H9 (cell line): ENCODE measurements around the gene CDC25B. TPM values are rescaled to one million over a fixed set of nuclear protein-coding genes. Genes with fewer than 3 reads are reported as not detected.
A peak's percentile ranks its signal among the peaks of the same experiment; 100 is the strongest.

Source experiments
- DNase-seq: peaks from one replicate; pipeline ENCODE4 v3.0.0-alpha.2; 2017
- H2AFZ ChIP-seq: one replicate; pipeline ENCODE4 v1.6.1; 2013; ENCODE audit warnings: mild to moderate bottlenecking, low read length, control low read depth, moderate library complexity
- H2AK5ac ChIP-seq: 2 replicates; pipeline ENCODE4 v1.6.1; 2013; ENCODE audit warnings: low read length, control low read depth, mixed read lengths; ENCODE audit not compliant: insufficient read length
- H2BK120ac ChIP-seq: one replicate; pipeline ENCODE4 v1.6.1; 2013; ENCODE audit warnings: low read depth, mild to moderate bottlenecking, low read length, control low read depth, inconsistent platforms; ENCODE audit not compliant: poor library complexity, severe bottlenecking
- H2BK12ac ChIP-seq: 2 replicates; pipeline ENCODE4 v1.6.1; 2013; ENCODE audit warnings: low read length, control low read depth, mixed read lengths, low read depth; ENCODE audit not compliant: insufficient read length
- H2BK15ac ChIP-seq: 2 replicates; pipeline ENCODE4 v1.6.1; 2013; ENCODE audit warnings: low read depth, low read length, control low read depth
- H2BK20ac ChIP-seq: one replicate; pipeline ENCODE4 v1.6.1; 2013; ENCODE audit warnings: low read depth, mild to moderate bottlenecking, low read length, control low read depth, inconsistent platforms; ENCODE audit not compliant: poor library complexity, severe bottlenecking
- H2BK5ac ChIP-seq: 2 replicates; pipeline ENCODE4 v1.6.1; 2013; ENCODE audit warnings: low read length, control low read depth, mixed read lengths; ENCODE audit not compliant: insufficient read length
- H3K14ac ChIP-seq: 2 replicates; pipeline ENCODE4 v1.6.1; 2013; ENCODE audit warnings: low read length, control low read depth; ENCODE audit not compliant: insufficient read depth
- H3K18ac ChIP-seq: 2 replicates; pipeline ENCODE4 v1.6.1; 2013; ENCODE audit warnings: low read depth, mild to moderate bottlenecking, mixed read lengths, low read length, control low read depth; ENCODE audit not compliant: insufficient read length
- H3K23ac ChIP-seq: 2 replicates; pipeline ENCODE4 v1.6.1; 2013; ENCODE audit warnings: low read length, control low read depth, mixed read lengths, low read depth; ENCODE audit not compliant: insufficient read length
- H3K23me2 ChIP-seq: 2 replicates; pipeline ENCODE4 v1.6.1; 2013; ENCODE audit warnings: low read depth, mild to moderate bottlenecking, mixed read lengths, low read length, control low read depth; ENCODE audit not compliant: insufficient read length, poor library complexity, severe bottlenecking
- H3K27ac ChIP-seq: 2 replicates; pipeline ENCODE4 v1.5.1; 2013; ENCODE audit warnings: low read length, control low read depth, mixed read lengths, low read depth; ENCODE audit not compliant: insufficient read length
- H3K27me3 ChIP-seq: 2 replicates; pipeline ENCODE4 v1.6.1; 2013; ENCODE audit warnings: low read length, control low read depth, inconsistent platforms; ENCODE audit not compliant: insufficient read depth
- H3K4ac ChIP-seq: 2 replicates; pipeline ENCODE4 v1.6.1; 2013; ENCODE audit warnings: low read depth, mild to moderate bottlenecking, control low read depth, inconsistent platforms, low read length, moderate library complexity
- H3K4me1 ChIP-seq: 2 replicates; pipeline ENCODE4 v1.6.1; 2013; ENCODE audit warnings: low read length, control low read depth, inconsistent platforms; ENCODE audit not compliant: insufficient read depth
- H3K4me2 ChIP-seq: 2 replicates; pipeline ENCODE4 v1.6.1; 2013; ENCODE audit warnings: low read length, control low read depth, mixed read lengths; ENCODE audit not compliant: insufficient read length, insufficient read depth
- H3K56ac ChIP-seq: 2 replicates; pipeline ENCODE4 v1.6.1; 2013; ENCODE audit warnings: low read depth, mild to moderate bottlenecking, mixed read lengths, low read length, control low read depth; ENCODE audit not compliant: insufficient read length
- H3K79me1 ChIP-seq: 2 replicates; pipeline ENCODE4 v1.6.1; 2013; ENCODE audit warnings: low read depth, mild to moderate bottlenecking, moderate library complexity, low read length, control low read depth, inconsistent platforms; ENCODE audit not compliant: insufficient read depth, poor library complexity, severe bottlenecking
- H3K79me2 ChIP-seq: 2 replicates; pipeline ENCODE4 v1.6.1; 2013; ENCODE audit warnings: low read length, control low read depth, inconsistent platforms; ENCODE audit not compliant: insufficient read depth
- H3K9ac ChIP-seq: 2 replicates; pipeline ENCODE4 v1.6.1; 2013; ENCODE audit warnings: low read length, control low read depth, mixed read lengths; ENCODE audit not compliant: insufficient read length; ENCODE audit errors: extremely low read depth
- H3K9me3 ChIP-seq: one replicate; pipeline ENCODE4 v1.6.1; 2013; ENCODE audit warnings: low read depth, low read length, inconsistent platforms; ENCODE audit not compliant: control insufficient read depth
- H3T11ph ChIP-seq: one replicate; pipeline ENCODE4 v1.6.1; 2013; ENCODE audit warnings: mild to moderate bottlenecking, low read length, control low read depth, inconsistent platforms
- H4K20me1 ChIP-seq: one replicate; pipeline ENCODE4 v1.6.1; 2013; ENCODE audit not compliant: control insufficient read depth, insufficient read length, insufficient read depth
- H4K5ac ChIP-seq: 2 replicates; pipeline ENCODE4 v1.6.1; 2013; ENCODE audit warnings: low read depth, mild to moderate bottlenecking, mixed read lengths, low read length, control low read depth; ENCODE audit not compliant: insufficient read length
- H4K8ac ChIP-seq: replicated peaks from 2 replicates; pipeline ENCODE4 v1.6.1; 2013; ENCODE audit warnings: low read length, control low read depth, mixed read lengths, low read depth; ENCODE audit not compliant: insufficient read length
- H4K91ac ChIP-seq: 2 replicates; pipeline ENCODE4 v1.6.1; 2013; ENCODE audit warnings: low read depth, mild to moderate bottlenecking, moderate library complexity, mixed read lengths, low read length, control low read depth; ENCODE audit not compliant: insufficient read length
- H3K27ac Mint-ChIP-seq, 3 experiments: 2 replicates in 2 of 3; 3 replicates in 1 of 3; pipeline ENCODE4 v1.8.0; 2020 to 2021; ENCODE audit warnings: mixed read lengths in 3 of 3, mild to moderate bottlenecking in 1 of 3, moderate library complexity in 1 of 3
- H3K27me3 Mint-ChIP-seq: 2 replicates; pipeline ENCODE4 v1.8.0; 2021; ENCODE audit warnings: low read depth, mild to moderate bottlenecking, moderate library complexity, mixed read lengths
- H3K36me3 Mint-ChIP-seq, 3 experiments: 2 replicates in 2 of 3; 3 replicates in 1 of 3; pipeline ENCODE4 v1.8.0; 2020 to 2021; ENCODE audit warnings: low read depth in 3 of 3, mixed read lengths in 3 of 3; ENCODE audit not compliant: insufficient read depth in 1 of 3
- H3K4me1 Mint-ChIP-seq, 2 experiments: 2 replicates each; pipeline ENCODE4 v1.8.0; 2020; ENCODE audit warnings: mixed read lengths in 2 of 2
- H3K4me3 Mint-ChIP-seq, 2 experiments: 2 replicates in 1 of 2; 3 replicates in 1 of 2; pipeline ENCODE4 v1.8.0; 2020 to 2021; ENCODE audit warnings: mild to moderate bottlenecking in 2 of 2, mixed read lengths in 2 of 2, moderate library complexity in 1 of 2
- H3K9me3 Mint-ChIP-seq, 2 experiments: 2 replicates in 1 of 2; 3 replicates in 1 of 2; pipeline ENCODE4 v1.8.0; 2020; ENCODE audit warnings: mild to moderate bottlenecking in 2 of 2, mixed read lengths in 2 of 2, moderate library complexity in 1 of 2
- CTCF ChIP-seq: fragments of 200-600 bp; sonication (generic); conservative IDR thresholded peaks from 3 replicates; pipeline ENCODE4 v1.8.0; 2021; ENCODE audit warnings: antibody characterized with exemption, mild to moderate bottlenecking
- WGBS: extraction: QIAGEN DNeasy Blood & Tissue Kit; methylation state at CpG from one replicate; pipeline ENCODE4 v1.1.7; 2013; ENCODE audit warnings: missing lambda C conversion rate, low lambda C conversion rate, mixed read lengths; ENCODE audit not compliant: insufficient read length; ENCODE audit errors: extremely low coverage; 5-methylcytosine and 5-hydroxymethylcytosine counted together
- total RNA-seq: library from RNA; stranded (reverse); gene quantifications from 2 replicates; pipeline ENCODE4 v1.2.1, GENCODE V29; 2021

The CDC25B gene
- total RNA-seq, 1 experiment from 2014 or later: 24.0 TPM

GRCh38 chr20:3820901-3821727 lies 25.0 kb downstream of the CDC25B start:
- Histone ChIP-seq H3K9ac (peak overlapping the region; percentile 59), H3K18ac (no peak overlapping the region), H3K27me3 (no peaks in the 10 kb centered on the region), H3K56ac (no peak overlapping the region), H3K79me1 (no peaks in the 10 kb centered on the region), H2AK5ac (no peak overlapping the region), H3K23me2 (no peaks in the 10 kb centered on the region), H2BK120ac (no peak overlapping the region), H3T11ph (no peak overlapping the region), H4K20me1 (no peaks in the 10 kb centered on the region), H2BK15ac (no peak overlapping the region), H3K4me1 (no peaks in the 10 kb centered on the region), H2BK20ac (no peak overlapping the region), H3K14ac (no peak overlapping the region), H3K9me3 (no peaks in the 10 kb centered on the region), H3K79me2 (no peaks in the 10 kb centered on the region), H3K4me2 (peak overlapping the region; percentile 8), H4K8ac (no peak overlapping the region), H3K27ac (no peak overlapping the region), H3K4ac (no peak overlapping the region), H2BK5ac (no peak overlapping the region), H2AFZ (peak overlapping the region; percentile 10), H4K91ac (no peak overlapping the region), H3K23ac (no peak overlapping the region), H2BK12ac (no peak overlapping the region), H4K5ac (no peak overlapping the region)
- peaks cover 18 to 26% of the 10 kb centered on the region in 2 experiments for H3K4me1 Mint-ChIP-seq
- WGBS: no CpG with 5 or more reads among the region's 20 CpGs
- H3K9me3 Mint-ChIP-seq: no peaks in the 10 kb centered on the region; a peak in 1 of 5 replicates
- peak overlapping the region; percentile 94 to 98 (median 97); a peak in 5 of 7 replicates for H3K27ac Mint-ChIP-seq
- H3K27me3 Mint-ChIP-seq: no peaks in the 10 kb centered on the region
- peaks cover 0 to 2% (median 0%) of the 10 kb centered on the region in 3 experiments; a peak in 2 of 7 replicates for H3K36me3 Mint-ChIP-seq
- no peak for DNase-seq
- no peak for TF ChIP-seq CTCF
- peak overlapping the region; percentile 82 to 85 for H3K4me3 Mint-ChIP-seq
